GM10266 (cell line): ENCODE results near the gene KREMEN1.

ENCODE experiments used
- DNase-seq: peaks from one replicate; pipeline ENCODE4 v3.0.0; 2012; ENCODE audit errors: extremely low spot score
- CTCF ChIP-seq: IDR thresholded peaks from 2 replicates; pipeline ENCODE4 v1.5.1; 2012; ENCODE audit warnings: mild to moderate bottlenecking, low read depth; ENCODE audit not compliant: control insufficient read depth, insufficient read depth; ENCODE audit errors: missing control alignments

The KREMEN1 gene

DNA sequence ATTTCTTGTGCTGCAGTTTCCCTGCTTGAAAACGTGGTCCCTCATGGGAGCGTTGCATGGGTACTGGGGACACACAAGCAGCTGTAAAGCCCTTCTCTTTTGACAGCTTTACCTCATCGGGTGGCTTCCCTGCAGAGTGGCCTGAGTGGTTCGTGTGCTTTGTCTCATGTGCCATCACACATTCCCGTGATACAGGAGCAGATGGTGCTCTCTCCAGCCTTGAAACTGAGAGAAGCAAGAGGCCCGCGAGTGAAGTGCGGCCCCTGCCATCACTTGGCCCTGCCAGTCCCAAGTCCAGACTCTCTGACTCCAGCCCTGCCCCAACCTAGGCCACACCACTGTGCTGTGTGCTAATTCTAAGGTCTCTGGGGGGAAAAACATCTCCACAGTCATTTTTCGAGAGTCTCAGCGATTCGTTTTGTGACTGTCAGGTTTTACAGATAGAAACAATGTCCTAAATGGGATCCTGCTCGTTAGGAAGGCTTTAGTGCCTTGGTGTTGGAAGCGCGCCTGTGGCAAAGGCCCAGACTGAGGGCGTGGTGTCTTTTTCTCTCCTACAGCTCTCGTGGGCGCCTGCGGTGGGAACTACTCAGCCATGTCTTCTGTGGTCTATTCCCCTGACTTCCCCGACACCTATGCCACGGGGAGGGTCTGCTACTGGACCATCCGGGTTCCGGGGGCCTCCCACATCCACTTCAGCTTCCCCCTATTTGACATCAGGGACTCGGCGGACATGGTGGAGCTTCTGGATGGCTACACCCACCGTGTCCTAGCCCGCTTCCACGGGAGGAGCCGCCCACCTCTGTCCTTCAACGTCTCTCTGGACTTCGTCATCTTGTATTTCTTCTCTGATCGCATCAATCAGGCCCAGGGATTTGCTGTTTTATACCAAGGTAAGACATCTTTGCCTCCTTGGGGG lies 64.2 kb downstream of the KREMEN1 start:
- TF ChIP-seq CTCF, result no peak
- DNase-seq, result no peak

DNA sequence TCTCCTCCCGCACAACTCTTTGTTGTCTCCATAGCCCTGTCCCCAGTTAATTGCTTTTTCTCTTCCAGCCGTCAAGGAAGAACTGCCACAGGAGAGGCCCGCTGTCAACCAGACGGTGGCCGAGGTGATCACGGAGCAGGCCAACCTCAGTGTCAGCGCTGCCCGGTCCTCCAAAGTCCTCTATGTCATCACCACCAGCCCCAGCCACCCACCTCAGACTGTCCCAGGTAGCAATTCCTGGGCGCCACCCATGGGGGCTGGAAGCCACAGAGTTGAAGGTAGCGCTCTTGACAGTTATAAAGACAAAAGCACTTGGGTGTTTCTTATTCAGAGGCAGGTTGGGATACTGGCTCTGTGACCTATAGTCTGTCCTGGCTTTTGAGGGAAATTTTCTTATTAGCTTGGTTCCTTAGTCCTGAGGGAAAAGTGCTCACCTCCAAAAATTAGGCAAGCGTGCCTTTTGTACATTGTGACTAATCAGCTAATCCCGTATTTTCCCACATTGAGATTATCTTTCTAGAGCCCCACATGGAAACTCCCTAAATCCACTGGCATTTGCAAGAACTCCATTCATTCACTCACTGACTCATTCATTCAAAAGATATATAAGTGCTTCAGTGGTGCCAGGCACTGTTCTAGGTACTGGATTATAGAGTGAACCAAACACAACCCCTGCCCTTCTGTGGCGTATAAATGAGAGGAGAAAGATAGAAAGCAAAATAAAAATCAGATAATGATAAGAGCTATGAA lies 65.9 kb downstream of the KREMEN1 start:
- no peak for DNase-seq
- TF ChIP-seq CTCF, result no peak

GRCh38 chr22:29139965-29140782 lies 67.3 kb downstream of the KREMEN1 start:
- no peak for TF ChIP-seq CTCF
- no peak for DNase-seq

DNA sequence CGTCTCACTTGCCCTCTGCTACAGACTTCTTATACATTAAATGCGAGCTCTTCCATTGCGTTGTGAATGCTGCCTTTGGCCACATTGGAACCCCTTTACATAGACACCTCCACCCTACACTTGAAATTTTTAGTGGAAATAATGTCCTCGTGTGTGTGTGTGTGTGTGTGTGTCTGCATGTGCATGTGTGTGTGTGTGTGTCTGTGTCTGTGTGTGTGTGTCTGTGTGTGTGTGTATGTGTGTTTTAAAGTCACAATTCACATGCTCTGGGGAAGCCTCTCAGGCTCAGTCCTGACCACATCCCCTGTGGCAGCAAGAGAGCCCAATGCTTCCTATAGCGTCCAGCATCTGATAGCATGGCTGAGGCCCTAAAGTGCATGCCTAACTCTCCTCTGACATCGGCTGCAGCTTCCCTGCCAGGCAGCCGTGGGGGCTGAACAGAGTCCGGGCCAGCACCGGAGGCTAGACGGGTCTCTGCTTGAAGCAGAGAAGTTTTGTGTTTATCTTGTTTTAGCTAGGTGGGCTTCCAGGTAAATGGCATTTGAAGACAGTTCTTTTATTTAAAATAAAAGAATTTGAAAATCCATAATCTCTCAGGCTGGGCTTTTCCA lies 68.3 kb downstream of the KREMEN1 start:
- no peak for DNase-seq
- TF ChIP-seq CTCF, result no peak

DNA sequence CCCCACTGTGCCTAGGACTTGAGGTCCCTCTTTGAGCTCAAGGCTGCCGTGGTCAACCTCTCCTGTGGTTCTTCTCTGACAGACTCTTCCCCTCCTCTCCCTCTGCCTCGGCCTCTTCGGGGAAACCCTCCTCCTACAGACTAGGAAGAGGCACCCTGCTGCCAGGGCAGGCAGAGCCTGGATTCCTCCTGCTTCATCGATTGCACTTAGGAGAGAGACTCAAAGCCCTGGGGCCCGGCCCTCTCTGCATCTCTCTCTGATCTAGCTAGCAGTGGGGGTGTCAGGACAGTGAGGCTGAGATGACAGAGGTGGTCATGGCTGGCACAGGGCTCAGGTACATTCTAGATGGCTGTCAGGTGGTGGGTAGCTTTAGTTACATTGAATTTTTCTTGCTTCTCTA lies 69.3 kb downstream of the KREMEN1 start:
- no peak for TF ChIP-seq CTCF
- no peak for DNase-seq

- DNase-seq, result no peak
- TF ChIP-seq CTCF, result no peak
These were observed 71.3 kb downstream of the KREMEN1 start for GRCh38 chr22:29143941-29144785.
